ENCODE measurements around the gene LIPH.
"Not testable (repeated sequence)": the region's sequence is repeated elsewhere in the genome, so short reads cannot be mapped to it uniquely, and the experiment has no call there.

LIPH gene

GRCh38 chr3:185552358-185552877 lies at the start of gene LIPH:
TSS of gene LIPH (minus strand) at chr3:185552588. CDS start at chr3:185552471, 117 bp downstream.
- no peak for DNase-seq (ENCODE audit: low read depth in 2 of 2)

DNA sequence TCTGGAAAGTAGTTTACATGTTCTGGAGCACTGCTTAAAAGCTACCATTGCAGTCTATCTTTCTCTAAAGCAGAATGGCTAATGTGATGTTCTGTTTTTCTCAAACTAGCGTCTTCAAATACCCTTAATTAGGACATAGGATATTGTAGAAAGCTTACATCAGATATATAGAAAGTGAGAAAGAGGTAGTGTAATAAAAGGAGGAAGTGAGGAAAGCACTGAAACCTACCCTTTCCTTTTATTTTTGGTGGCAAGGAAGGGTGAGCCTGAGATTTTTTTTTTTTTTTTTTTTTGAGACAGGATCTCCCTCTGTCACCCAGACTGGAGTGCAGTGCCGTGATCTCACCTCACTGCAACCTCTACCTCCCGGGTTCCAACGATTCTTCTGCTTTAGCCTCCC lies 43.1 kb upstream of the LIPH start:
- DNase-seq (ENCODE audit: low read depth in 2 of 2) = no peak

DNA sequence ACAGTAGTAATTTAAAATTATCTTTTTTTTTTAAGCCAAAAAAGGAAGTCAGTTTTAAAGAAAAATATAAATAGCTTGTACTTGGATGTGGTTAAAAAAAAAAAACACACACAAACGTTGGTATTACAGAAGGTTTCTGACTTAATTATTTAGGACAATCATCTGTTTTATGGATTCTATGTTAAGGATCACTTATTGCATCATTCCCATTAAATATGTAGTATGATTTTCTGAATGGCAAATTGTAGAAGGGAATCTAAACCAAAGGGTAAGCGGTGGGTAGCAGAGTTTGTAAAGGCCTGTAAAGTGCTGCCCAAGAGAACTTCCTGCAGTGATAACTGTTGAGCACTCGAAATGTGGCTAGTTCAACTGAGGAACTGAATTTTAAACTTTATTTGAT lies 41.7 kb upstream of the LIPH start:
- DNase-seq (ENCODE audit: low read depth in 2 of 2) = no peak

GRCh38 chr3:185586686-185587039 lies 34.3 kb upstream of the LIPH start:
- no peak for DNase-seq (ENCODE audit: low read depth in 2 of 2)

GRCh38 chr3:185585859-185586685 lies 33.7 kb upstream of the LIPH start, which contains the start of gene SENP2:
TSS of gene SENP2 (plus strand) at chr3:185586295. CDS start at chr3:185586414, 119 bp downstream.
- DNase-seq (ENCODE audit: low read depth in 2 of 2) = peak; percentile 98

- no peak for DNase-seq (ENCODE audit: low read depth in 2 of 2)
Measured at GRCh38 chr3:185585518-185585858, 33.1 kb upstream of the LIPH start.

DNA sequence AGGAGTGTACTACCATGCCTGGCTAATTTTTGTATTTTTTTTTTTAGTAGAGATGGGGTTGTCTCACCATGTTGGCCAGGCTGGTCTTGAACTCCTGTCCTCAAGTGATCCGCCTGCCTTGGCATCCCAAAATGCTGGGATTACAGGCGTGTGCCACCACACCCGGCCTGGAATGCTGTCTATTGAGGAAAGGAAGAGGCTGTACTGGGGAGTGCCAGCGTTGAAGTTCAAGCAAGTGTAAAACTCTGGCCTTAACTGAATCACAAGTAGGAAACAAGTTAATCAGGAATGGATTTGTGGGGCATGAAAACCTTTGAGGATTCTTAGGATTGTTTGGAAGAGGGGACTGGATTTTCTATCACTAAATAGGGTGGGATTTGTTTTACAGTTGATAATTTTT lies 32.3 kb upstream of the LIPH start:
- DNase-seq (ENCODE audit: low read depth in 2 of 2) = no peak

GRCh38 chr3:185583925-185584324 lies 31.5 kb upstream of the LIPH start:
- no peak for DNase-seq (ENCODE audit: low read depth in 2 of 2)

DNA sequence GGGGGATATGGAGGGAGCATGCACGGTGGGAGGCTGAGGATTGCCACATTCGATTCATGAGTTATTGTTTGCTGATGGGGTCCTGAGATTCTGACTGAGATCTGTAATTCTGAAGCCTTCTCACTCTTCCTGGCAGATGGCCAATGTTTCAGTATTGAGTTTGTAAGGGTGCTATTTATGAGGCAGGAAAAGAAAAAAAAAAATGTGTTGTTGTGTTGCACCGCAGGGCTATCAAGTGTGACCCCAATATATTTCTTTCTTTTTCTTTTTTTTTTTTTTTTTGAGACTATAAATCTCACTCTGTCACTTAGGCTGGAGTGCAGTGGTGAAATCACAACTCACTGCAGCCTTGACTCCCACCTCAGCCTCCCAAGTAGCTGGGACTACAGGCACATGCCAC lies 30.5 kb upstream of the LIPH start:
- DNase-seq (ENCODE audit: low read depth in 2 of 2) = no peak

DNA sequence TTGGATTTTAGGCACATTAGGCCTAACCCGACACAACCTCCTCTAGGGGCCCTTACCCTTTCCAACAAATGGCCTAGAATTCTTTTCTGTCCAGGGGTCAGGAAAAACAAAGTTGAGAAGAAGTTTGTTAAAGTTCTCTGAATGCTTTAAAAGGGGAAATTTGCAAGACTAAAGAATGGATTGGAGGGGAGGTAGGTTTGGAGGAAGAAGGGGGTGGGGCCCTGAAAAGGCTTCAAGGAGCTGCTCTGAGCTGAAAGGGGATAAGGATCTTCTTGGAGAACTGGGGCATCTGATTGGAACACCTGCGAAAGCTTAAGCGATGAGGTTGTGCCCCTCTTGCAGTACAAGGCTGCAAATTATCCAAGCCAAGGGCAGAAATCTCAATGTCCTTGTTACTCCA lies 29.8 kb upstream of the LIPH start:
- DNase-seq (ENCODE audit: low read depth in 2 of 2) = no peak

GRCh38 chr3:185575108-185575869 lies 22.9 kb upstream of the LIPH start:
- peak in 1 of 2 donors; percentile 21 for DNase-seq (ENCODE audit: low read depth in 2 of 2)

DNA sequence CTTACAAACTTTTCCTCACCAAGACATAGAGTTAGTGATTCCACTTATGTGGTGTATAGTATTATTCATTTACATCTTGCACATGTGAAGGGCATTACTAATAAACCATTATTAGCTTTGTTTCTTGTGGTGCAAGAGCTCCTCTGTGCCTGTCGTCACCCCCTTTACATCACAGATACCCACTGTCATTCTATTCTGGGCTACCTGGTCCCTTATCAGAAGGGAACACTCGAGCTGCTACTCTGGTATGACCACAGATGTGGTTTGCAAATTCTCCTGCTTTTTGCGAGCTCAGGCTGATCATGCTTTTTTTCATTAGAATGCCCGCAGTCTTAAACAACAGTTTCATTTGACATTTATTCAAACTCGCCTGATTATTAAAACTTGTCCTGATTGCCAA lies 19.8 kb upstream of the LIPH start:
- DNase-seq (ENCODE audit: low read depth in 2 of 2) = no peak

- DNase-seq (ENCODE audit: low read depth in 2 of 2) = no peak
Measured at GRCh38 chr3:185561958-185562357, 9.6 kb upstream of the LIPH start.

- no peak for DNase-seq (ENCODE audit: low read depth in 2 of 2)
Measured at GRCh38 chr3:185561374-185561943, 9.1 kb upstream of the LIPH start.

- DNase-seq (ENCODE audit: low read depth in 2 of 2) = no peak
Measured at GRCh38 chr3:185560676-185561075, 8.3 kb upstream of the LIPH start.

DNA sequence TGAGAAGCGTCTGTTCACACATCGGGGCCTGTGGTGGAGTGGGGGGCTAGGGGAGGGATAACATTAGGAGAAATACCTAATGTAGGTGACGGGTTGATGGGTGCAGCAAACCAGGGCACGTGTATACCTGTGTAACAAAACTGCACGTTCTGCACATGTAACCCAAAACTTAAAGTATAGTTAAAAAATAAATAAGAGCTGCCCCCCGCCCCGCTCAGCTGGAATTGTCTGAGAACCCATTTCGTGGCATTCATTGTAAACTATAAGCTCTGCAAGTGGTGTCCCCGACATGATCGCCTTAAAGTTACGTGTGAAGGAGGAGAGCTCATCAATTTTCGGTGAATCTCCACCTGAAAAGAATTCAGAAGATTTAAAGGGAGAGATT lies 7.3 kb upstream of the LIPH start:
- no peak for DNase-seq (ENCODE audit: low read depth in 2 of 2)

DNA sequence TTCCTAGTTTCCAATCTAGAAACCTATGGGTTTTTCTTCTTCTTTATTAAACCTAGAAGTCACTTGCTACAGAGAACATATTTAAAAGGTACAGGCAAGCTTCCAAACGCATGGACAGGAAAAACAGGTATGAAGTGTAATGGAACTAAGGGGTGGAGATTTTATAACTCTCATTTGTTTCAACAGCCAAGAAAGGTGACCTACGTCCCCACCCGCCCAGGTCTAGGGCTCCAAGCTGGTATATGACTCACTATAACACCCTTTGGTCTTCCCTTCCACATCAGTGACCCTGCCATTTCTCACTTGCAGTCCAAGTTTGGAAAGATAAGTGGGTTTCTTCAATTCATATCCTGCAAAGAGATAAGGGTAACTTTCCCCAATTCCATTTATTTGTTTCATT lies 6.0 kb upstream of the LIPH start:
- no peak for DNase-seq (ENCODE audit: low read depth in 2 of 2)

GRCh38 chr3:185556640-185557039 lies 4.3 kb upstream of the LIPH start:
- not testable (repeated sequence) for DNase-seq (ENCODE audit: low read depth in 2 of 2)

- DNase-seq (ENCODE audit: low read depth in 2 of 2) = no peak
Measured at GRCh38 chr3:185555860-185556347, 3.5 kb upstream of the LIPH start.

DNA sequence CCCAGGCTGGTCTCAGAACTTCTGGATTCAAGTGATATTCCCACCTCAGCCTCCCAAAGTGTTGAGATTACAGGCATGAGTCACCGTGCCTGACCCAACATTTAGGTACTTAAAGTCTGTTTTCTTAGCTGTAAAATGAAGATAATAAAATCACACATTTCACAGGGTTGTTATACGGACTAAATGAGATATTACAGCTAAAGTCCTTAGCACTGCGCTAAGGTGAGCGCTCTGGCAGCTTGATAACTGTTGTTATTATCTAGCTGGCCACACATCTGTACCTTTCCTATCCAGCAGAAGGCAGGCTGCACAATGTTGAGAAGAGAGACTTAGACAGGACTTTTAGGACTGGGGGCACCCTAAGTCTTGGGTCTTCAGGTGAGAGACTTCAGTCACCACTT lies 2.7 kb upstream of the LIPH start:
- DNase-seq (ENCODE audit: low read depth in 2 of 2) = no peak

GRCh38 chr3:185549651-185550111 lies 2.7 kb downstream of the LIPH start:
- DNase-seq (ENCODE audit: low read depth in 2 of 2) = no peak

DNA sequence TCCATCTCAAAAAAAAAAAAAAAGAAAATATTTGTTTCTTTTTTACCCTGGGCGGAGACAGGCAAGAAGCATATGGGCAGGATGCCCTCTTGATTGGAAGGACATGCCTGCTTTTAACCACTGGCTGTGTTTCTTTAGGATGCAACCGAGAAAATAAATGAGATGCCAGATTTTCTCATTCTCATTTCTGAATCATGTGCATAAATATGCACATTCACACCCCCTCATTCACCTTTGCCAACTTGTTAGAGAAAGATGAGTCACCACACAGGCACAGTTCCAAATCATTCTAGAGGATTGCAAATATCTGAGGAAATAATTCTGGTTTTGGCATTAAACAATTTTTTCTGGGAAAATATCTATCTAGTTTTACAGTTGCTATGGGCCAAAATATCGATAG lies 3.3 kb downstream of the LIPH start:
- no peak for DNase-seq (ENCODE audit: low read depth in 2 of 2)

Data from stimulated activated CD4-positive, alpha-beta T cell treated with anti-CD3 and anti-CD28 coated beads, Interleukin-1b, Interleukin-23, amount 100 ng/mL, for 1 hour (primary cell).